Karpas-422 (cell line): Measurements from ENCODE around the gene RNF167. TPM values are rescaled to one million over a fixed set of nuclear protein-coding genes. Genes with fewer than 3 reads are reported as not detected.

ENCODE experiments used
- DNase-seq: peaks from one replicate; pipeline ENCODE4 v3.0.0-alpha.2; 2015
- H2AFZ ChIP-seq: fragments of 200-600 bp; sonication (generic); 2 replicates; pipeline ENCODE4 v1.6.1; 2014; ENCODE audit warnings: antibody characterized with exemption, low read length, mixed read lengths
- H3K27ac ChIP-seq: fragments of 200-600 bp; sonication (generic); 2 replicates; pipeline ENCODE4 v1.5.1; 2014; ENCODE audit warnings: mild to moderate bottlenecking, low read length, moderate library complexity
- H3K27me3 ChIP-seq: fragments of 200-600 bp; sonication (generic); 2 replicates; pipeline ENCODE4 v1.6.1; 2014; ENCODE audit warnings: low read length, mixed read lengths
- H3K36me3 ChIP-seq: fragments of 200-600 bp; sonication (generic); 2 replicates; pipeline ENCODE4 v1.6.1; 2014; ENCODE audit warnings: low read length, mixed read lengths; ENCODE audit not compliant: insufficient read depth
- H3K4me1 ChIP-seq: fragments of 200-600 bp; sonication (generic); 2 replicates; pipeline ENCODE4 v1.6.1; 2014; ENCODE audit warnings: mild to moderate bottlenecking, low read length, mixed read lengths
- H3K4me2 ChIP-seq: fragments of 200-600 bp; sonication (generic); 2 replicates; pipeline ENCODE4 v1.6.1; 2014; ENCODE audit warnings: low read length, low read depth, mild to moderate bottlenecking; ENCODE audit not compliant: poor library complexity, severe bottlenecking
- H3K4me3 ChIP-seq: fragments of 200-600 bp; sonication (generic); 2 replicates; pipeline ENCODE4 v1.5.1; 2014; ENCODE audit warnings: mild to moderate bottlenecking, antibody characterized with exemption, low read length, mixed read lengths
- H3K79me2 ChIP-seq: fragments of 200-600 bp; sonication (generic); 2 replicates; pipeline ENCODE4 v1.6.1; 2014; ENCODE audit warnings: mild to moderate bottlenecking, low read length, mixed read lengths
- H3K9ac ChIP-seq: fragments of 200-600 bp; sonication (generic); 2 replicates; pipeline ENCODE4 v1.6.0; 2014; ENCODE audit warnings: low read length
- H3K9me2 ChIP-seq: fragments of 200-600 bp; sonication (generic), shearing (Covaris generic); replicated peaks from 2 replicates; pipeline ENCODE4 v1.6.0; 2014; ENCODE audit warnings: mild to moderate bottlenecking, low read length, moderate library complexity; ENCODE audit not compliant: insufficient read depth
- H3K9me3 ChIP-seq: fragments of 300-700, 200-600 bp; sonication (generic); 2 replicates; pipeline ENCODE4 v1.6.1; 2014; ENCODE audit warnings: low read length, mixed read lengths
- H4K20me1 ChIP-seq: fragments of 200-600 bp; sonication (generic); 2 replicates; pipeline ENCODE4 v1.6.1; 2014; ENCODE audit warnings: mild to moderate bottlenecking, antibody characterized with exemption, low read length, low read depth; ENCODE audit not compliant: insufficient read depth
- total RNA-seq: library from RNA; depleted of rRNA; stranded (reverse); fragments of >200 nt; shearing (Covaris generic); gene quantifications from 2 replicates; pipeline ENCODE4 v1.2.3, GENCODE V29; 2014; ENCODE audit warnings: low replicate concordance

The RNF167 gene
- total RNA-seq, 1 experiment from 2014 or later: 50.5 TPM

DNA sequence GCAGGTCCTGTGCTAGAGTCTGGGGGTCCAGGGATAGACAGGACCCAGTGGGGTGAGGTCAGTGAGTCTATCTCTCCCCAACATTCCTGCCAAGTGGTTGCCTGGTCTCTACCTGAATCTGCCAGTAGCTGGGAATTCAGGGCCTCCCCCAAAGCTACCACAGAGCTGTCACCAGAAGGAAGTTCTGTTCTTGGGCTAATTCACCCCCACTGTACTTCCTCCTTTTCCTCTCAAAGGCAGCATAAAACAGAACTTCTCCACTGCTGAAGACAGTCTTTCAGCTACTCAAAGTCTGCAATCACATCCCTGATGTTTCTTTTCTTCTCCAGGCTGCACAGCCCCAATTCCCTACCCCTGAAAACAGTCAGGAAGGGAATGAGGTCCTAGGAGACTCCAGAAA lies 38.7 kb downstream of the RNF167 start:
- Histone ChIP-seq H3K27ac (peak overlapping the region; percentile 62; the same call in 1 of the 2 replicates), H3K4me1 (peaks cover 37% of the 10 kb centered on the region), H4K20me1 (no peaks in the 10 kb centered on the region), H3K27me3 (no peaks in the 10 kb centered on the region), H3K9ac (no peak overlapping the region), H3K9me3 (no peaks in the 10 kb centered on the region), H3K4me2 (no peak overlapping the region), H3K79me2 (0 out of 2 replicates have a peak, but pooled peaks cover 4% of the 10 kb centered on the region), H3K36me3 (peaks cover 25% of the 10 kb centered on the region; the same call in 1 of the 2 replicates), H3K4me3 (no peak overlapping the region), H3K9me2 (no peaks in the 10 kb centered on the region), H2AFZ (no peak overlapping the region)
- no peak for DNase-seq

DNA sequence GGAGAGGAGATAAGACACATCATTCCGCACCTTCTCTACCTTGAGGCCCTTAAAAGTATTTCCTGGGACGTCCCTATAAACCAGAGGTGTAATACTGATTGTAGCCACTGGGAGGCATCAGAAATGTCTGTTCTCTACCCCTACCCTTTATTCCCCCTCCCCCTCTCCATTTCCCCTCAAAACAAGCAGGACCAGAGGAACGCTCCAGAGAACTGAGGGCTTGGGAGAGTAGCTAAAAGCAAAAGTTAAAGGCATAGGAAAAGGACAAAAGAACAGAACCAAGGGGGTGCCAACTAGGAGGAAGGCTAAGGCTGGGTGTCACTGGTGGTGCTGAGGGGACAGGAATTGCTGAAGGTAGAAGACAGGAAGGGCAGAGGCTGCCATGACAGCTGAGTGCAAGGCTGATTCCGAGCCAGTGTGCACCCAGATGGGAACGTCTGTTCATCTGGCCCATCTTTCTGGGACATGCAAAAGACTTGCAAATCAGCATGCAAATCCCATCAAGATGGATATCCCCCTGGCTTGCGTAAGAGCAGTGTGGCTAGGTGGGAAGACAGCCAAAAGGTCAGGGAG lies 40.7 kb downstream of the RNF167 start:
- Histone ChIP-seq H3K9me2 (no peaks in the 10 kb centered on the region), H3K36me3 (peaks cover 25% of the 10 kb centered on the region; the same call in 1 of the 2 replicates), H3K27me3 (no peaks in the 10 kb centered on the region), H3K27ac (peak overlapping the region; percentile 84), H3K9ac (peak overlapping the region; percentile 52), H2AFZ (no peak overlapping the region), H3K4me3 (peak overlapping the region; percentile 38; the same call in 1 of the 2 replicates), H3K9me3 (no peaks in the 10 kb centered on the region), H3K4me2 (peak overlapping the region; percentile 58), H3K4me1 (peaks cover 40% of the 10 kb centered on the region), H4K20me1 (no peaks in the 10 kb centered on the region), H3K79me2 (peaks cover 7% of the 10 kb centered on the region)
- peak; percentile 89 for DNase-seq

DNA sequence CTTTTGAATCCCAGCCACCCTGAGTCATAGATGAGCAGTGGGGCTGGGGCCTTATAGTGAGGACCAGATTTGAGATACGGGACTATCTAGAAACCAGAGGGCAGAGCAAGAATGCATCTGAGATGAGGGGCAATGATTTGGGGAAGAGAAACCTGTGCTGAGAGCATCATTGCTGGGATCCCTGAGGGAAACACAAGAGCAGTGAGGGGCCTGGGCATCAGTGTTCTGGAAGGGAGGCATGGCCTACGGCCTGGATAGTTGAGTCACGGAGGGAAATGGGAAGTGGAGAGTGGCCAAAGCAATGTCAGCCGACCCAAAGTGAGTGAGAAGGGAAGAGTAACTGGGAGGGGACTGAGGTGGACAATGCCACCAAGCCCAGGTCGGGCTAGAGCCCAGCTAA lies 42.2 kb downstream of the RNF167 start:
- H3K79me2 ChIP-seq: peaks cover 21% of the 10 kb centered on the region
- peak overlapping the region; percentile 84; the same call in 1 of the 2 replicates for H3K27ac ChIP-seq
- H2AFZ ChIP-seq: no peak overlapping the region
- no peaks in the 10 kb centered on the region for H3K27me3 ChIP-seq
- DNase-seq: peak; percentile 63
- H3K4me3 ChIP-seq: no peak overlapping the region
- no peak overlapping the region for H3K9ac ChIP-seq
- peaks cover 47% of the 10 kb centered on the region for H3K4me1 ChIP-seq
- no peaks in the 10 kb centered on the region for H4K20me1 ChIP-seq
- H3K9me3 ChIP-seq: no peaks in the 10 kb centered on the region
- peaks cover 19% of the 10 kb centered on the region; the same call in 1 of the 2 replicates for H3K36me3 ChIP-seq
- H3K4me2 ChIP-seq: no peak overlapping the region
- no peaks in the 10 kb centered on the region for H3K9me2 ChIP-seq

DNA sequence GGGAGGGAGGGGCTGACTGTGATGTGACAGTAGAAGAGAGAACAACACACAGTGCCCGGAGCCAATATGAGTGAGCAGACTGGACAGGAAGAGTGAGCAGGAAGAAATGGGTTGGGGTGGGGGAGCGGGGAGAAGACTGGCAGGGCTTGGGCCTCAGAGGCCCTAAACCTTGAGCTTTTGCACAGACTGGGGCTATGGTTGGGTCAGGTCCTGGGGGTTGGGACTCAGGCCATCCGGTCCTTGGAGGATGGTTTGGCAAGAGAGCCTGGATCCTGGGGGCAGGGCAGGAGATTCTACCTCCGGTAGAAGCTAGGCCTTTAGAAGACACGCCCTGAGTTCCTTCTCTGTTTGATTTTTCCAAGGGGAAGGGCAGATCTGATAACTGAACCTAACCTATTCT lies 46.3 kb downstream of the RNF167 start:
- peak; percentile 62 for DNase-seq
- Histone ChIP-seq H3K27me3 (no peaks in the 10 kb centered on the region), H3K9me3 (no peaks in the 10 kb centered on the region), H3K4me3 (peak overlapping the region; percentile 97), H3K9ac (peak overlapping the region; percentile 98), H3K36me3 (no peaks in the 10 kb centered on the region), H3K79me2 (peaks cover 17% of the 10 kb centered on the region), H3K9me2 (no peaks in the 10 kb centered on the region), H3K27ac (peak overlapping the region; percentile 68), H2AFZ (peak overlapping the region; percentile 90; the same call in 1 of the 2 replicates), H4K20me1 (no peaks in the 10 kb centered on the region), H3K4me2 (peak overlapping the region; percentile 95), H3K4me1 (peaks cover 46% of the 10 kb centered on the region)

DNA sequence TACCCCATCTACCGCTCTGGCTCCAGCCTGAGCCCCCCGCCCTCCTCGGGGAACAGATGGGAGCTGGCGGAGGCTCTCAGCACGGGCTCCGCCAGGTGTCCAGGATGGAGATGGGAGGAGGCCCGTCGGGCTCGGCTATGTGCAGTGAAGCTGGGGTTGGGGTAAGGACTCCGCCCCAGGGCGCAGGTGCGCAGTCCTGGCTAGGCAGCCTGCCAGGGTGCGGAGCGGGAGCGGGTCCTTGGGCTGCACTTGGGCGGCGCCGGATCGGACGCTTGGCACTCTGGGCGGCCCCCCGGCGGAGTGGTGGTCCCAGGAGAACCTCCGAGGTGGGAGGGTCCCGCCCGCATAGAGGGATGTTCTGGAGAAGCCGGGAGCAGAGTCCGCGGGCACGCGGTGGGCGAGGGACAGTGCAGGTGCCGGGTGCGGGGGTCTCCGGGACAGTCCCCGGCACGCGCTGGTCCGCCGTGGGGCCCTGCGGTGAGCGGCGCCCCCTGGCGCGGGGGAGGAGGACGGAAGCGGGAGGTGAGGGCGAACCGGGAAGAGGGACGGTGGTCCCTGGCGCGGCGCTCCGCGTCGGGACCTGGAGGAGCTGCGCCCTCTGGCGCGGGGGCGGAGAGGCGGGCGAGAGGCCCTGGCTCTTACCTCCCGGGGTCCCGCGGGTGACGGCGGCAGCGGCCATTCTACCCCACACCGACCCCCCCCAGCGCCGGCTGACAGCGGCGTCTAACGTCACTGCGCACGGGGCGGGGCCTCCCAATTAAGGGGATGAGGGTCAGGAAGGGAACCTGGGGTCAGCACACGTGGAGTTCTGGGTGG lies 47.1 kb downstream of the RNF167 start, which contains the start of gene CAMTA2:
Gene CAMTA2 (minus strand): TSS at position 725 of the 816 bp plus-strand sequence. CDS start 1,453 bp downstream, outside the sequence.
- Histone ChIP-seq H3K4me2 (peak within 1 kb of the TSS; percentile 95), H2AFZ (peak within 1 kb of the TSS; percentile 90), H3K36me3 (no peaks in the 10 kb centered on the region), H3K9me2 (no peaks in the 10 kb centered on the region), H3K9ac (peak within 1 kb of the TSS; percentile 98), H4K20me1 (no peaks in the 10 kb centered on the region), H3K4me3 (peak within 1 kb of the TSS; percentile 97), H3K79me2 (peaks cover 17% of the 10 kb centered on the region), H3K4me1 (peaks cover 38% of the 10 kb centered on the region), H3K9me3 (no peaks in the 10 kb centered on the region), H3K27me3 (no peaks in the 10 kb centered on the region), H3K27ac (peak within 1 kb of the TSS; percentile 79)
- peak; percentile 95 for DNase-seq

DNA sequence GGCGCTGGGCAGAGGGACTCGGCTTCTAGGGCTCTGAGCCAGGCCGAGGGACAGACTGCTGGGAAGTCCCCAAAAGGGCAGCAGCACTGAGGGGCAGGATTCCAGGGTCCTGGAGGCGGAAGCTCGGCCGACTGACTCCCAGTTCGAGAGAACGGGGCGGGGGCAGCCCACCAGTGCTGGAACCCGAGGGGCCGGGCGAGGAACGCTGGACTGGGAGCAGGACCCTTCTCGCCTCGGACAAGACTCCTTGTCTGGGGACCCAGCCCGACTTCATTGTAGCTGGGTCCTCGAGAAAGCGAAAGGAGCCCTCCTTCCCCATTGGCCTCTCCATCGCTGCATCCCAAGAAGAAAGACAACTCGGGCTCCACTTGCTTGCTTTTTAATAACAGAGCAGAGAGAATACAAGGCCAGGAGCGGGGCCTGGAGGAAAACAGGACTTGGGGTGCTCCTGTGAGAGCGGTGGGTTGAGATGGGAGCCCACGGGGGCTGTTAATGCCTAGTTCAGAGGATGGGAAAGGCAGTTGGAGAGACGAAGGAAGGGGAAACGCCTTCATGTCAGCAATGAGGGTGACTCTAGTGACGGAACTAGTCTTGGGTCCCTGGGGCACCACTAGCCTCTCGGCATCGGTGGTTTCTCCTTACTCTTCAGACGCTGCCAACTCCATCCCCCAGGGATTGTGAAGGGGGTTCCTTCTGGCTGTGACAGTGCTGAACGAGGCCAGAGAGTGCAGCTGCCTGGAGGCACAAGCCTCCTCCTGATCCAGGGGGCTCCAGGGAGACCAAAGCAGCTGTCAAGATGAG lies 47.9 kb downstream of the RNF167 start:
- peaks cover 30% of the 10 kb centered on the region for H3K4me1 ChIP-seq
- H3K9ac ChIP-seq: peak overlapping the region; percentile 98
- H3K9me3 ChIP-seq: no peaks in the 10 kb centered on the region
- peak; percentile 88 for DNase-seq
- no peaks in the 10 kb centered on the region for H4K20me1 ChIP-seq
- H3K4me3 ChIP-seq: peak overlapping the region; percentile 97
- peak overlapping the region; percentile 79 for H3K27ac ChIP-seq
- H3K4me2 ChIP-seq: peak overlapping the region; percentile 95
- peak overlapping the region; percentile 31; the same call in 1 of the 2 replicates for H2AFZ ChIP-seq
- no peaks in the 10 kb centered on the region for H3K36me3 ChIP-seq
- no peaks in the 10 kb centered on the region for H3K9me2 ChIP-seq
- H3K27me3 ChIP-seq: no peaks in the 10 kb centered on the region
- peaks cover 17% of the 10 kb centered on the region for H3K79me2 ChIP-seq

DNA sequence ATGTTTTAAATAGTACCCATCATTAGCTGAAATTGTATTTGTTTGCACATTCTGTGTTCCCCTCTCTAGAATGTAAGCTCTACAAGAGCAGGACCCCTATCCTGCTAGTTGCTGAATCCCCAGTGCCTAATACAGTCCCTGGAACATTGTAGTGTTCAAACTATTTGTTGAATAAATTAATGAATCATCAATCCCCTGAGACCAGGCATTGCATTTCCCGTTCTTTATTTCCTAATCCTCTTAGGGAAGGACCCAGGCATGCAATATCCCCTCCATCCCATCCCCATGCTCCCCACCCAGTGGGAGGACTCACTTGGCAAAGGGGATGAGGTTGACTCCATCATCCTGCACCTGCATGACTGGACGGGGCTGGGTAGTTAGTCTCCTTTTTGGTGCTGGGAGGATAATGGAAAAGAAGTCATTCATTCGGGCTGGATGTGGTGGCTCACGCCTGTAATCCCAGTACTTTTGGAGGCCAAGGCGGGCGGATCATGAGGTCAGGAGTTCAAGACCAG lies 54.1 kb downstream of the RNF167 start:
- peaks cover 13% of the 10 kb centered on the region for H3K79me2 ChIP-seq
- H2AFZ ChIP-seq: no peak overlapping the region
- no peak overlapping the region for H3K27ac ChIP-seq
- no peaks in the 10 kb centered on the region for H3K36me3 ChIP-seq
- H3K9me3 ChIP-seq: no peaks in the 10 kb centered on the region
- no peak for DNase-seq
- H3K4me1 ChIP-seq: peaks cover 14% of the 10 kb centered on the region
- H4K20me1 ChIP-seq: no peaks in the 10 kb centered on the region
- H3K4me2 ChIP-seq: no peak overlapping the region
- H3K27me3 ChIP-seq: no peaks in the 10 kb centered on the region
- H3K4me3 ChIP-seq: no peak overlapping the region
- H3K9me2 ChIP-seq: no peaks in the 10 kb centered on the region
- no peak overlapping the region for H3K9ac ChIP-seq
